Epithelial cell of proximal tubule (primary cell): Measurements from ENCODE around the gene OR13G1. TPM values are rescaled to one million over a fixed set of nuclear protein-coding genes. Genes with fewer than 3 reads are reported as not detected.

Experiments
- DNase-seq: peaks from one replicate; pipeline ENCODE4 v3.0.0-alpha.2; 2011; ENCODE audit warnings: low read depth
- H3K4me3 ChIP-seq: 2 replicates; pipeline ENCODE4 v1.5.1; 2011; ENCODE audit warnings: low read depth, mild to moderate bottlenecking, low read length
- CTCF ChIP-seq: conservative IDR thresholded peaks from 2 replicates; pipeline ENCODE4 v1.5.1; 2012; ENCODE audit warnings: low read depth, mild to moderate bottlenecking, low read length
- total RNA-seq: library from RNA; depleted of rRNA; stranded (reverse); fragments of >200 nt; gene quantifications from 2 replicates; pipeline ENCODE4 v1.2.3, GENCODE V29; 2015

The OR13G1 gene
- total RNA-seq, 1 donor from 2014 or later, result not detected

- no peak overlapping the region for H3K4me3 ChIP-seq
- no peak for DNase-seq
- TF ChIP-seq CTCF, result no peak
Measured at GRCh38 chr1:247639381-247639981, 40.1 kb downstream of the OR13G1 start.

DNA sequence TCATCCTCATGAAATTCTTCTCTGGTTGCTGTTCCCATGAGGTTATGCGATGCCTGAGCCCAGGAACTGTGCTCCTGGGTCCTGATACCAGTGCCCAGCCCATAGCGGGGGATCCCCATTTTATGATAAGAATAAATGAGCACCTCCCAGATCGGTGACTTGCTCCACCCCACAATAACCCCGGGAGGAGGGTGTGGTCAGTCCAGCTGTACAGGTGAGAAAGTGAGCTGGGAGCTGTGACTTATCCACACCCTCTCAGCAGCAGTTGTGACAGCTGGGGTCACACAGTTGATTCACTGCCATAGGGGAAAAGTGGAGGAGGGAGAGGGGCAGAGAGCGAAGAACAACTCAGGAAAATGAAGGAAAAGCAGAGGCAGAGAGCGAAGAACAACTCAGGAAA lies 40.8 kb downstream of the OR13G1 start:
- no peak overlapping the region for H3K4me3 ChIP-seq
- TF ChIP-seq CTCF, result no peak
- DNase-seq, result no peak

- no peak for TF ChIP-seq CTCF
- no peak for DNase-seq
Measured at GRCh38 chr1:247638011-247638410, 41.5 kb downstream of the OR13G1 start.

GRCh38 chr1:247627951-247628350 lies 51.6 kb downstream of the OR13G1 start:
- no peak overlapping the region for H3K4me3 ChIP-seq
- DNase-seq, result no peak
- no peak for TF ChIP-seq CTCF

More at GRCh38 chr1:247638011-247638410, 41.5 kb downstream of the OR13G1 start:
- no peak overlapping the region for H3K4me3 ChIP-seq

Other genes starting within 250 kb of the OR13G1 start
- not detected in 2 replicates for gene OR2B11, start 221.6 kb downstream of the OR13G1 start, total RNA-seq
- not detected in 2 replicates for gene OR2C3, start 143.3 kb downstream of the OR13G1 start, total RNA-seq
- gene GCSAML, start 130.6 kb downstream of the OR13G1 start, total RNA-seq, result not detected in 2 replicates
- not detected in 2 replicates for gene OR2G2, start 91.4 kb downstream of the OR13G1 start, total RNA-seq
- not detected in 2 replicates for gene OR2G3, start 74.2 kb downstream of the OR13G1 start, total RNA-seq
- not detected in 2 replicates for gene OR6F1, start 36.9 kb upstream of the OR13G1 start, total RNA-seq
- not detected in 2 replicates for gene OR14K1, start 58.9 kb upstream of the OR13G1 start, total RNA-seq
- gene OR14A2, start 68.4 kb upstream of the OR13G1 start, total RNA-seq, result not detected in 2 replicates
- not detected in 2 replicates for gene OR1C1, start 80.8 kb upstream of the OR13G1 start, total RNA-seq
- gene OR14A16, start 144.4 kb upstream of the OR13G1 start, total RNA-seq, result not detected in 2 replicates
- gene OR11L1, start 162.2 kb upstream of the OR13G1 start, total RNA-seq, result not detected in 2 replicates
- gene TRIM58, start 177.4 kb upstream of the OR13G1 start, total RNA-seq, result 2.0 and 6.0 TPM in 2 replicates
- gene OR2W3, start 215.8 kb upstream of the OR13G1 start, total RNA-seq, result 2.2 TPM in 1 of 2 replicates, not detected in the other
- 0.14 TPM in 1 of 2 replicates, not detected in the other for gene OR2T8, start 240.5 kb upstream of the OR13G1 start, total RNA-seq
- gene OR2AJ1, start 245.2 kb upstream of the OR13G1 start, total RNA-seq, result not detected in 2 replicates